HCT116 (cell line): ENCODE data around the gene DMD. TPM values are rescaled to one million over a fixed set of nuclear protein-coding genes. Genes with fewer than 3 reads are reported as not detected.

Source experiments
- ATAC-seq: fragments of 200-7000 bp; cut with Tn5 transposase; 2 replicates; pipeline ENCODE4 v1.9.1; 2020; ENCODE audit warnings: mild to moderate bottlenecking, moderate library complexity
- BruUV-seq: library from RNA; stranded (reverse); fragments of 400-500 nt; replicated peaks from 2 replicates; lab custom pipeline; 2021; lab: Mats Ljungman, UMichigan
- CTCF ChIA-PET: fragments of 300-600 bp; sonication (Branson Sonifier 250); formaldehyde crosslinking; loops from one replicate; lab custom pipeline; 2021; ENCODE audit warnings: antibody characterized with exemption; lab: Charles Lee
- POLR2A ChIA-PET: fragments of 300-600, 350-600 bp; sonication (Branson Sonifier 250); formaldehyde crosslinking; loops from one replicate; lab custom pipeline; 2021; ENCODE audit warnings: antibody characterized with exemption; lab: Charles Lee
- RAD21 ChIA-PET, 2 experiments: fragments of 300-600 bp; sonication (Branson Sonifier 250); formaldehyde crosslinking; loops; one replicate each; lab custom pipeline; 2023; ENCODE audit warnings: low total read pairs in 2 of 2; ENCODE audit not compliant: uncharacterized antibody in 2 of 2, unreplicated experiment in 2 of 2, low non-redundant PET in 1 of 2; lab: Charles Lee
- DNase-seq: peaks from one replicate; pipeline ENCODE4 v3.0.0-alpha.2; 2010; ENCODE audit warnings: low read depth, low spot score
- H2AFZ ChIP-seq: fragments of 200-600 bp; shearing (Covaris generic), sonication (generic); 2 replicates; pipeline ENCODE4 v1.6.1; 2017; ENCODE audit warnings: low read depth, mixed run types, mixed read lengths, antibody characterized with exemption, low read length; ENCODE audit not compliant: poor library complexity, severe bottlenecking
- H3K27ac ChIP-seq: 2 replicates; pipeline ENCODE4 v1.5.1; 2012; ENCODE audit warnings: low read depth, low read length
- H3K27me3 ChIP-seq: fragments of 200-600 bp; sonication (generic); 2 replicates; pipeline ENCODE4 v1.6.1; 2016; ENCODE audit warnings: mixed run types, low read length, mixed read lengths; ENCODE audit not compliant: insufficient read depth
- H3K36me3 ChIP-seq, 2 experiments: fragments of 200-500 bp in 1 of 2; fragments of 200-600 bp in 1 of 2; sonication (Bioruptor generic) in 1 of 2; sonication (generic) in 1 of 2; 2 replicates each; pipeline versions ENCODE4 v1.5.1 to v1.6.1; 2014 to 2016; ENCODE audit warnings: low read length in 2 of 2, inconsistent platforms in 1 of 2, mixed read lengths in 1 of 2, mixed run types in 1 of 2; ENCODE audit not compliant: insufficient read depth in 2 of 2, control insufficient read depth in 1 of 2
- H3K4me1 ChIP-seq, 2 experiments: fragments of 200-600 bp in 1 of 2; sonication (generic) in 1 of 2; 2 replicates each; pipeline versions ENCODE4 v1.5.1 to v1.6.1; 2012 to 2017; ENCODE audit warnings: low read length in 2 of 2, inconsistent platforms in 1 of 2, mild to moderate bottlenecking in 1 of 2, mixed read lengths in 1 of 2, mixed run types in 1 of 2, moderate library complexity in 1 of 2; ENCODE audit not compliant: insufficient read depth in 2 of 2, control insufficient read depth in 1 of 2
- H3K4me2 ChIP-seq: fragments of 200-600 bp; sonication (generic); 2 replicates; pipeline ENCODE4 v1.6.1; 2017; ENCODE audit warnings: mixed run types, low read length, mixed read lengths
- H3K4me3 ChIP-seq, 2 experiments: fragments of 200-600 bp in 1 of 2; sonication (generic) in 1 of 2; replicated peaks in 1 of 2; 2 replicates each; pipeline ENCODE4 v1.5.1; 2011 to 2016; ENCODE audit warnings: low read length in 2 of 2, control low read depth in 1 of 2, low read depth in 1 of 2, mild to moderate bottlenecking in 1 of 2, mixed read lengths in 1 of 2, mixed run types in 1 of 2
- H3K79me2 ChIP-seq: fragments of 200-600 bp; sonication (generic); 2 replicates; pipeline ENCODE4 v1.6.1; 2017; ENCODE audit warnings: mild to moderate bottlenecking, mixed run types, low read length, moderate library complexity, mixed read lengths; ENCODE audit not compliant: insufficient read depth
- H3K9ac ChIP-seq: fragments of 200-600 bp; sonication (generic); 2 replicates; pipeline ENCODE4 v1.6.1; 2016; ENCODE audit warnings: low read length, mixed read lengths
- H3K9me2 ChIP-seq: fragments of 200-600 bp; sonication (generic), shearing (Covaris generic); 2 replicates; pipeline ENCODE4 v1.6.1; 2017; ENCODE audit warnings: mixed run types, mild to moderate bottlenecking, moderate library complexity; ENCODE audit not compliant: insufficient read depth
- H3K9me3 ChIP-seq, 2 experiments: fragments of 200-500 bp in 1 of 2; fragments of 200-600 bp in 1 of 2; sonication (Bioruptor generic) in 1 of 2; sonication (generic) in 1 of 2; 2 replicates each; pipeline ENCODE4 v1.6.1; 2014 to 2017; ENCODE audit warnings: low read length in 2 of 2, mixed read lengths in 2 of 2, inconsistent platforms in 1 of 2, low read depth in 1 of 2, mild to moderate bottlenecking in 1 of 2, mixed run types in 1 of 2, moderate library complexity in 1 of 2; ENCODE audit not compliant: control insufficient read depth in 1 of 2, insufficient read depth in 1 of 2
- H4K20me1 ChIP-seq: fragments of 200-600 bp; sonication (generic), shearing (Covaris generic); 2 replicates; pipeline ENCODE4 v1.6.1; 2017; ENCODE audit warnings: mixed run types, mild to moderate bottlenecking, moderate library complexity; ENCODE audit not compliant: insufficient read depth
- CBX3 ChIP-seq: IDR thresholded peaks from 2 replicates; pipeline ENCODE4 v1.6.1; 2012; ENCODE audit warnings: low read depth
- CEBPB ChIP-seq: IDR thresholded peaks from 2 replicates; pipeline ENCODE4 v1.6.1; 2012; ENCODE audit warnings: low read depth
- EGR1 ChIP-seq: IDR thresholded peaks from 2 replicates; pipeline ENCODE4 v1.6.1; 2012; ENCODE audit warnings: low read depth
- ELF1 ChIP-seq: IDR thresholded peaks from 2 replicates; pipeline ENCODE4 v1.6.1; 2012; ENCODE audit warnings: low read depth, borderline replicate concordance
- EZH2 ChIP-seq: fragments of 200-600 bp; sonication (generic); IDR thresholded peaks from 2 replicates; pipeline ENCODE4 v1.6.1; 2017; ENCODE audit warnings: antibody characterized with exemption, mixed run types
- FOSL1 ChIP-seq: IDR thresholded peaks from 2 replicates; pipeline ENCODE4 v1.6.1; 2012; ENCODE audit warnings: low read depth
- JUND ChIP-seq: IDR thresholded peaks from 2 replicates; pipeline ENCODE4 v1.6.1; 2012
- POLR2A ChIP-seq: IDR thresholded peaks from 2 replicates; pipeline ENCODE4 v1.7.0; 2011; ENCODE audit warnings: borderline replicate concordance; ENCODE audit not compliant: insufficient read depth, insufficient read length; ENCODE audit errors: extremely low read depth
- POLR2AphosphoS5 ChIP-seq: IDR thresholded peaks from 2 replicates; pipeline ENCODE4 v1.6.1; 2011; ENCODE audit warnings: mild to moderate bottlenecking, low read depth, low read length, moderate library complexity
- RAD21 ChIP-seq: IDR thresholded peaks from 2 replicates; pipeline ENCODE4 v1.6.1; 2012; ENCODE audit warnings: low read depth, mild to moderate bottlenecking
- REST ChIP-seq: IDR thresholded peaks from 2 replicates; pipeline ENCODE4 v1.6.1; 2012; ENCODE audit warnings: low read depth
- SIN3A ChIP-seq: IDR thresholded peaks from 2 replicates; pipeline ENCODE4 v1.6.1; 2012; ENCODE audit warnings: low read depth
- TCF7L2 ChIP-seq: IDR thresholded peaks from 2 replicates; pipeline ENCODE4 v1.7.0; 2011; ENCODE audit warnings: borderline replicate concordance, inconsistent platforms; ENCODE audit not compliant: insufficient read depth, insufficient read length; ENCODE audit errors: extremely low read depth
- YY1 ChIP-seq: IDR thresholded peaks from 2 replicates; pipeline ENCODE4 v1.6.1; 2011; ENCODE audit warnings: low read length, low read depth, moderate library complexity, mild to moderate bottlenecking; ENCODE audit not compliant: insufficient replicate concordance; ENCODE audit errors: extremely low read depth
- ZFX ChIP-seq: fragments of 450-650 bp; IDR thresholded peaks from 2 replicates; pipeline ENCODE4 v1.6.1; 2017
- ZNF274 ChIP-seq: fragments of 200-500 bp; sonication (Bioruptor generic); IDR thresholded peaks from 2 replicates; pipeline ENCODE4 v1.6.1; 2014; ENCODE audit warnings: mild to moderate bottlenecking, low read depth, low read length, inconsistent platforms
- intact Hi-C: fragments of 100-400 bp; cut with micrococcal nuclease; formaldehyde crosslinking; loops from 2 replicates; pipeline ENCODE4 v1.10.0; 2022
- total RNA-seq: library from RNA; stranded (reverse); gene quantifications from one replicate; pipeline ENCODE4 v1.2.1, GENCODE V29; 2021; ENCODE audit not compliant: unreplicated experiment

DMD gene
- total RNA-seq, 1 experiment from 2014 or later = 0.05 TPM

- intact Hi-C loops = no loop called here
- ChIA-PET RAD21 (no interaction called here), CTCF (no interaction called here), POLR2A (no interaction called here)
- TF ChIP-seq JUND (no peak), YY1 (no peak), FOSL1 (no peak), ZFX (no peak), CBX3 (no peak), POLR2A (no peak), EGR1 (no peak)
- Histone ChIP-seq H3K4me2 (no peak overlapping the region), H3K4me3 (no peak overlapping the region), H3K9me2 (no peaks in the 10 kb centered on the region), H3K36me3 (no peaks in the 10 kb centered on the region), H2AFZ (no peak overlapping the region), H3K9ac (no peak overlapping the region), H4K20me1 (no peaks in the 10 kb centered on the region), H3K9me3 (no peaks in the 10 kb centered on the region), H3K27me3 (no peaks in the 10 kb centered on the region), H3K27ac (no peak overlapping the region), H3K79me2 (no peaks in the 10 kb centered on the region), H3K4me1 (no peaks in the 10 kb centered on the region)
- BruUV-seq = no TSS peak
- no peak for ATAC-seq
- DNase-seq = no peak
These were observed 28.0 kb downstream of the DMD start for GRCh38 chrX:33183361-33183760.

GRCh38 chrX:33178690-33179089, 32.7 kb downstream of the DMD start:
- H3K4me1 ChIP-seq = no peaks in the 10 kb centered on the region
- H3K27me3 ChIP-seq = no peaks in the 10 kb centered on the region
- H3K27ac ChIP-seq = no peak overlapping the region
- no peaks in the 10 kb centered on the region for H3K9me3 ChIP-seq
- no peak overlapping the region for H3K9ac ChIP-seq
- no peaks in the 10 kb centered on the region for H3K9me2 ChIP-seq
- no peak overlapping the region for H2AFZ ChIP-seq
- CTCF ChIA-PET = no interaction called here
- no peaks in the 10 kb centered on the region for H3K79me2 ChIP-seq
- no peaks in the 10 kb centered on the region for H4K20me1 ChIP-seq
- BruUV-seq = no TSS peak
- no peaks in the 10 kb centered on the region for H3K36me3 ChIP-seq
- POLR2A ChIA-PET = no interaction called here
- RAD21 ChIA-PET = no interaction called here
- DNase-seq = no peak
- intact Hi-C loops = no loop called here
- H3K4me2 ChIP-seq = no peak overlapping the region
- TF ChIP-seq RAD21 = no peak
- no peak for TF ChIP-seq ZFX
- no peak for TF ChIP-seq POLR2AphosphoS5
- TF ChIP-seq ZNF274 = no peak
- no peak for TF ChIP-seq CEBPB
- TF ChIP-seq EZH2 = no peak
- no peak for TF ChIP-seq SIN3A
- no peak for TF ChIP-seq TCF7L2
- no peak for TF ChIP-seq ELF1
- TF ChIP-seq FOSL1 = no peak
- no peak for TF ChIP-seq CBX3
- no peak for TF ChIP-seq REST
- TF ChIP-seq EGR1 = no peak
- ATAC-seq = no peak
- H3K4me3 ChIP-seq = no peak overlapping the region
